NCI-H1105 treated with DMSO at 0.1 percent for 48 hours (cell line): ENCODE results near the gene CELF1.

Experiments used
- DNase-seq: peaks from one replicate; lab custom pipeline; 2025; lab: John Stamatoyannopoulos, UW

CELF1 gene

GRCh38 chr11:47447906-47448305 lies 105.0 kb downstream of the CELF1 start:
- no peak for DNase-seq

- DNase-seq, result no peak
Observed at GRCh38 chr11:47446833-47447232, 106.1 kb downstream of the CELF1 start.

- no peak for DNase-seq
Observed at GRCh38 chr11:47445840-47446239, 107.1 kb downstream of the CELF1 start.

- no peak for DNase-seq
Observed at GRCh38 chr11:47443817-47444216, 109.1 kb downstream of the CELF1 start.

GRCh38 chr11:47443028-47443700 lies 109.8 kb downstream of the CELF1 start:
- no peak for DNase-seq

- DNase-seq, result no peak
Observed at GRCh38 chr11:47442514-47442913, 110.4 kb downstream of the CELF1 start.

- DNase-seq, result no peak
Observed at GRCh38 chr11:47441421-47441820, 111.5 kb downstream of the CELF1 start.

- no peak for DNase-seq
Observed at GRCh38 chr11:47440054-47440476, 112.9 kb downstream of the CELF1 start.

GRCh38 chr11:47438721-47439120 lies 114.2 kb downstream of the CELF1 start:
- no peak for DNase-seq

- no peak for DNase-seq
Observed at GRCh38 chr11:47437746-47438418, 115.0 kb downstream of the CELF1 start.

GRCh38 chr11:47437218-47437745 lies 115.7 kb downstream of the CELF1 start:
- DNase-seq, result no peak

- DNase-seq, result no peak
Observed at GRCh38 chr11:47436726-47437125, 116.2 kb downstream of the CELF1 start.

GRCh38 chr11:47435687-47436086 lies 117.2 kb downstream of the CELF1 start:
- DNase-seq, result no peak

- DNase-seq, result no peak
Observed at GRCh38 chr11:47434011-47434786, 118.7 kb downstream of the CELF1 start.

GRCh38 chr11:47433157-47433556 lies 119.8 kb downstream of the CELF1 start:
- no peak for DNase-seq

GRCh38 chr11:47431356-47432083 lies 121.4 kb downstream of the CELF1 start:
- no peak for DNase-seq

GRCh38 chr11:47430524-47430923 lies 122.4 kb downstream of the CELF1 start:
- no peak for DNase-seq

- peak; percentile 96 for DNase-seq
Observed at GRCh38 chr11:47426062-47426956, 126.6 kb downstream of the CELF1 start, which contains the start of gene PSMC3. Gene PSMC3 (minus strand): TSS chr11:47426439. CDS start chr11:47426279, 160 bp downstream.

GRCh38 chr11:47425611-47426010 lies 127.3 kb downstream of the CELF1 start:
- DNase-seq, result no peak

- no peak for DNase-seq
Observed at GRCh38 chr11:47418454-47419259, 134.3 kb downstream of the CELF1 start.
